ENCODE results near the gene ICAM3. TPM values are rescaled to one million over a fixed set of nuclear protein-coding genes. Genes with fewer than 3 reads are reported as not detected.

ICAM3 gene
- polyA plus RNA-seq, 1 donor (not counting 4 experiments of a cell fraction or from before 2014, with no cell fraction given) = 4.7 TPM

- peaks cover 6% of the 10 kb centered on the region in 2 experiments for H3K36me3 ChIP-seq (ENCODE audit: control insufficient read depth in 2 of 2, extremely low read depth in 1 of 2, insufficient read depth in 2 of 2, low read length in 2 of 2)
- no peaks in the 10 kb centered on the region for H3K27me3 ChIP-seq (ENCODE audit: control insufficient read depth, extremely low read depth, insufficient read depth, low read length)
- no peaks in the 10 kb centered on the region for H4K20me1 ChIP-seq (ENCODE audit: control insufficient read depth, extremely low read depth, insufficient read depth, low read length)
- H3K27ac ChIP-seq (ENCODE audit: control insufficient read depth, insufficient read depth, low read length) = no peak overlapping the region
- no peaks in the 10 kb centered on the region for H3K9me3 ChIP-seq (ENCODE audit: control insufficient read depth, low read depth, low read length)
- no peaks in the 10 kb centered on the region for H3K4me1 ChIP-seq (ENCODE audit: control insufficient read depth, extremely low read depth, insufficient read depth, low read length)
- FAIRE-seq = no peak
- no peak overlapping the region for H3K9ac ChIP-seq (ENCODE audit: control insufficient read depth, extremely low read depth, insufficient read depth, low read length)
- no peak overlapping the region for H3K4me3 ChIP-seq (ENCODE audit: control insufficient read depth in 2 of 3, extremely low read depth in 1 of 3, insufficient read depth in 2 of 3, low read depth in 1 of 3, low read length in 3 of 3)
- no peak overlapping the region for H3K4me2 ChIP-seq (ENCODE audit: control insufficient read depth, extremely low read depth, insufficient read depth, low read depth, low read length)
- no peak for DNase-seq (ENCODE audit: low read depth, low spot score)
- no peaks in the 10 kb centered on the region for H3K79me2 ChIP-seq (ENCODE audit: control insufficient read depth, insufficient read depth, low read length)
- no peak overlapping the region for H2AFZ ChIP-seq (ENCODE audit: control insufficient read depth, low read length)
- dilution Hi-C loops (cut with MboI; ENCODE audit: extremely low pct_ligation_motif_present, low sequenced_read_pairs) = no loop called here
- TF ChIP-seq CTCF (optimal IDR thresholded peaks at IDR 0.05 in 1 of 3, IDR thresholded peaks at IDR 0.05 in 1 of 3, conservative IDR thresholded peaks at IDR 0.05 in 1 of 3; ENCODE audit: extremely low read depth in 1 of 3, insufficient read depth in 2 of 3, low read length in 3 of 3) (no peak), EZH2 (IDR thresholded peaks at IDR 0.05; ENCODE audit: low read length) (no peak)
- H3K9me1 ChIP-seq (ENCODE audit: control insufficient read depth, extremely low read depth, insufficient read depth, low read length) = no peaks in the 10 kb centered on the region
These were observed 7.1 kb upstream of the ICAM3 start for GRCh38 chr19:10346509-10346908.

GRCh38 chr19:10344780-10345179, 5.4 kb upstream of the ICAM3 start:
- no peaks in the 10 kb centered on the region for H4K20me1 ChIP-seq (ENCODE audit: control insufficient read depth, extremely low read depth, insufficient read depth, low read length)
- H3K27me3 ChIP-seq (ENCODE audit: control insufficient read depth, extremely low read depth, insufficient read depth, low read length) = no peaks in the 10 kb centered on the region
- TF ChIP-seq EZH2 (IDR thresholded peaks at IDR 0.05; ENCODE audit: low read length) (no peak), CTCF (optimal IDR thresholded peaks at IDR 0.05 in 1 of 3, IDR thresholded peaks at IDR 0.05 in 1 of 3, conservative IDR thresholded peaks at IDR 0.05 in 1 of 3; ENCODE audit: extremely low read depth in 1 of 3, insufficient read depth in 2 of 3, low read length in 3 of 3) (no peak)
- no peaks in the 10 kb centered on the region for H3K9me3 ChIP-seq (ENCODE audit: control insufficient read depth, low read depth, low read length)
- FAIRE-seq (no peak), DNase-seq (ENCODE audit: low read depth, low spot score) (no peak)
- no peaks in the 10 kb centered on the region for H3K4me1 ChIP-seq (ENCODE audit: control insufficient read depth, extremely low read depth, insufficient read depth, low read length)
- H3K4me3 ChIP-seq (ENCODE audit: control insufficient read depth in 2 of 3, extremely low read depth in 1 of 3, insufficient read depth in 2 of 3, low read depth in 1 of 3, low read length in 3 of 3) = no peak overlapping the region
- no peaks in the 10 kb centered on the region for H3K79me2 ChIP-seq (ENCODE audit: control insufficient read depth, insufficient read depth, low read length)
- no peaks in the 10 kb centered on the region for H3K36me3 ChIP-seq (ENCODE audit: control insufficient read depth in 2 of 2, extremely low read depth in 1 of 2, insufficient read depth in 2 of 2, low read length in 2 of 2)
- H3K4me2 ChIP-seq (ENCODE audit: control insufficient read depth, extremely low read depth, insufficient read depth, low read depth, low read length) = no peak overlapping the region
- H2AFZ ChIP-seq (ENCODE audit: control insufficient read depth, low read length) = no peak overlapping the region
- H3K27ac ChIP-seq (ENCODE audit: control insufficient read depth, insufficient read depth, low read length) = no peak overlapping the region
- dilution Hi-C loops (cut with MboI; ENCODE audit: extremely low pct_ligation_motif_present, low sequenced_read_pairs) = no loop called here
- no peaks in the 10 kb centered on the region for H3K9me1 ChIP-seq (ENCODE audit: control insufficient read depth, extremely low read depth, insufficient read depth, low read length)
- H3K9ac ChIP-seq (ENCODE audit: control insufficient read depth, extremely low read depth, insufficient read depth, low read length) = no peak overlapping the region

Data from keratinocyte (primary cell).